Endothelial cell of umbilical vein (primary cell): Measurements from ENCODE around the gene TAS1R2. TPM values are rescaled to one million over a fixed set of nuclear protein-coding genes. Genes with fewer than 3 reads are reported as not detected.

Experiments used
- BruUV-seq: library from RNA; stranded (reverse); fragments of 400-500 nt; replicated peaks from 2 replicates; lab custom pipeline; 2021; lab: Mats Ljungman, UMichigan
- CTCF ChIA-PET: fragments of 300-600, 350-600 bp; sonication (Branson Sonifier 250); formaldehyde crosslinking; loops from one replicate; lab custom pipeline; 2021; ENCODE audit warnings: antibody characterized with exemption, inconsistent platforms; lab: Charles Lee
- POLR2A ChIA-PET: fragments of 300-600, 350-600 bp; sonication (Branson Sonifier 250); formaldehyde crosslinking; loops from one replicate; lab custom pipeline; 2021; ENCODE audit warnings: antibody characterized with exemption, inconsistent platforms; lab: Charles Lee
- DNase-seq: peaks from one replicate; pipeline ENCODE4 v3.0.0-alpha.2; 2011; ENCODE audit warnings: low read depth, low spot score
- FAIRE-seq: peaks from 2 replicates; lab custom pipeline; 2011; peaks lifted over from hg19 to GRCh38; lab: Jason Lieb, UNC
- H2AFZ ChIP-seq: 2 replicates; pipeline ENCODE4 v1.6.0; 2012; ENCODE audit warnings: low read depth, low read length, control low read depth, inconsistent platforms
- H3K27ac ChIP-seq: 2 replicates; pipeline ENCODE4 v1.5.1; 2011; ENCODE audit warnings: low read depth, mild to moderate bottlenecking, control low read depth, low read length, moderate library complexity; ENCODE audit not compliant: insufficient read depth
- H3K27me3 ChIP-seq, 2 experiments: 2 replicates each; pipeline versions ENCODE4 v1.6.0 to v1.6.1; 2011; ENCODE audit warnings: low read length in 2 of 2, mixed read lengths in 1 of 2; ENCODE audit not compliant: control insufficient read depth in 2 of 2, insufficient read depth in 2 of 2
- H3K36me3 ChIP-seq, 2 experiments: 2 replicates in 1 of 2; 3 replicates in 1 of 2; pipeline ENCODE4 v1.5.1; 2011; ENCODE audit warnings: low read length in 2 of 2, mild to moderate bottlenecking in 1 of 2, moderate library complexity in 1 of 2; ENCODE audit not compliant: control insufficient read depth in 2 of 2, insufficient read depth in 2 of 2; ENCODE audit errors: extremely low read depth in 1 of 2
- H3K4me1 ChIP-seq: 3 replicates; pipeline ENCODE4 v1.5.1; 2011; ENCODE audit warnings: mild to moderate bottlenecking, low read length; ENCODE audit not compliant: control insufficient read depth, insufficient read depth; ENCODE audit errors: extremely low read depth
- H3K4me2 ChIP-seq: 2 replicates; pipeline ENCODE4 v1.6.1; 2011; ENCODE audit warnings: low read length, control low read depth, mixed read lengths; ENCODE audit not compliant: insufficient read depth
- H3K4me3 ChIP-seq, 3 experiments: fragments of 200-600 bp in 1 of 3; sonication (generic), shearing (Covaris generic) in 1 of 3; replicated peaks in 1 of 3; 2 replicates each; pipeline ENCODE4 v1.5.1; 2011 to 2016; ENCODE audit warnings: control low read depth in 3 of 3, low read length in 3 of 3, mild to moderate bottlenecking in 2 of 3, inconsistent platforms in 1 of 3, low read depth in 1 of 3, moderate library complexity in 1 of 3; ENCODE audit not compliant: insufficient read depth in 1 of 3
- H3K79me2 ChIP-seq: 2 replicates; pipeline ENCODE4 v1.6.0; 2012; ENCODE audit warnings: low read length, inconsistent platforms; ENCODE audit not compliant: control insufficient read depth, insufficient read depth
- H3K9ac ChIP-seq: replicated peaks from 2 replicates; pipeline ENCODE3; 2011; ENCODE audit warnings: low read length, control low read depth; ENCODE audit not compliant: insufficient read depth; ENCODE audit errors: extremely low read depth
- H3K9me1 ChIP-seq: replicated peaks from 3 replicates; pipeline ENCODE4 v1.6.0; 2011; ENCODE audit warnings: mild to moderate bottlenecking, low read length; ENCODE audit not compliant: control insufficient read depth, insufficient read depth; ENCODE audit errors: extremely low read depth
- H3K9me3 ChIP-seq: replicated peaks from 2 replicates; pipeline ENCODE4 v1.5.1; 2012; ENCODE audit warnings: low read length, inconsistent platforms; ENCODE audit not compliant: control insufficient read depth, insufficient read depth
- H4K20me1 ChIP-seq: replicated peaks from 2 replicates; pipeline ENCODE3; 2011; ENCODE audit warnings: mild to moderate bottlenecking, low read length; ENCODE audit not compliant: control insufficient read depth, insufficient read depth; ENCODE audit errors: extremely low read depth
- EZH2 ChIP-seq: IDR thresholded peaks from 2 replicates; pipeline ENCODE4 v1.6.1; 2012; ENCODE audit warnings: borderline replicate concordance, low read depth, mild to moderate bottlenecking, moderate library complexity, low read length, inconsistent platforms; ENCODE audit not compliant: severe bottlenecking
- FOS ChIP-seq: IDR thresholded peaks from 2 replicates; pipeline ENCODE4 v1.6.1; 2011; ENCODE audit warnings: mild to moderate bottlenecking, low read length, moderate library complexity, borderline replicate concordance; ENCODE audit not compliant: insufficient read depth
- GATA2 ChIP-seq: IDR thresholded peaks from 2 replicates; pipeline ENCODE4 v1.7.0; 2011; ENCODE audit warnings: low read depth, mild to moderate bottlenecking, moderate library complexity, mixed read lengths, low read length; ENCODE audit not compliant: insufficient read length, insufficient read depth
- JUN ChIP-seq: IDR thresholded peaks from 2 replicates; pipeline ENCODE4 v1.6.1; 2011; ENCODE audit warnings: borderline replicate concordance, low read depth; ENCODE audit not compliant: insufficient read length, insufficient read depth
- MAX ChIP-seq: IDR thresholded peaks from 2 replicates; pipeline ENCODE4 v1.6.1; 2011; ENCODE audit not compliant: insufficient read depth, insufficient read length
- MYC ChIP-seq: IDR thresholded peaks from one replicate; pipeline ENCODE4 v1.6.1; 2011; ENCODE audit warnings: mild to moderate bottlenecking, low read depth, low read length
- POLR2A ChIP-seq: IDR thresholded peaks from 2 replicates; pipeline ENCODE4 v1.6.1; 2012; ENCODE audit warnings: low read depth, mild to moderate bottlenecking, control low read depth, low read length
- POLR2AphosphoS5 ChIP-seq: IDR thresholded peaks from 2 replicates; pipeline ENCODE4 v1.6.1; 2012; ENCODE audit warnings: low read depth, mild to moderate bottlenecking, control low read depth, low read length, moderate library complexity; ENCODE audit not compliant: insufficient read depth
- dilution Hi-C: fragments of 300-500 bp; cut with MboI; formaldehyde crosslinking; loops from one replicate; pipeline ENCODE4 v1.15.0; 2019; ENCODE audit warnings: low sequenced_read_pairs; ENCODE audit not compliant: extremely low pct_ligation_motif_present
- intact Hi-C: fragments of 100-400 bp; cut with micrococcal nuclease; formaldehyde crosslinking; loops from one replicate; pipeline ENCODE4 v1.10.0; 2022
- polyA plus RNA-seq, 4 experiments: library from polyadenylated mRNA; depleted of rRNA in 3 of 4; stranded (reverse) in 3 of 4; unstranded in 1 of 4; fragments of >200 nt; gene quantifications; 2 replicates each; pipeline versions ENCODE4 v1.2.1 to v1.2.3, GENCODE V29; 2011 to 2012; ENCODE audit warnings: missing spikeins in 1 of 4
- total RNA-seq: library from RNA; stranded (reverse); gene quantifications from 2 replicates; pipeline ENCODE4 v1.2.3, GENCODE V29; 2021
- TF ChIP-seq, protein P1 (sequence below), 2 donors: IDR thresholded peaks; 1 replicate in 1 of 2; 2 replicates in 1 of 2; pipeline ENCODE4 v1.5.1; 2011; ENCODE audit warnings: low read length in 2 of 2, mild to moderate bottlenecking in 2 of 2, moderate library complexity in 2 of 2, control low read depth in 1 of 2, inconsistent platforms in 1 of 2, low read depth in 1 of 2; ENCODE audit not compliant: insufficient read depth in 1 of 2; ENCODE audit errors: extremely low read depth in 1 of 2

TAS1R2 gene
- total and polyA plus RNA-seq, 2 donors (not counting 3 experiments of a cell fraction or from before 2014, with no cell fraction given), result not detected

DNA sequence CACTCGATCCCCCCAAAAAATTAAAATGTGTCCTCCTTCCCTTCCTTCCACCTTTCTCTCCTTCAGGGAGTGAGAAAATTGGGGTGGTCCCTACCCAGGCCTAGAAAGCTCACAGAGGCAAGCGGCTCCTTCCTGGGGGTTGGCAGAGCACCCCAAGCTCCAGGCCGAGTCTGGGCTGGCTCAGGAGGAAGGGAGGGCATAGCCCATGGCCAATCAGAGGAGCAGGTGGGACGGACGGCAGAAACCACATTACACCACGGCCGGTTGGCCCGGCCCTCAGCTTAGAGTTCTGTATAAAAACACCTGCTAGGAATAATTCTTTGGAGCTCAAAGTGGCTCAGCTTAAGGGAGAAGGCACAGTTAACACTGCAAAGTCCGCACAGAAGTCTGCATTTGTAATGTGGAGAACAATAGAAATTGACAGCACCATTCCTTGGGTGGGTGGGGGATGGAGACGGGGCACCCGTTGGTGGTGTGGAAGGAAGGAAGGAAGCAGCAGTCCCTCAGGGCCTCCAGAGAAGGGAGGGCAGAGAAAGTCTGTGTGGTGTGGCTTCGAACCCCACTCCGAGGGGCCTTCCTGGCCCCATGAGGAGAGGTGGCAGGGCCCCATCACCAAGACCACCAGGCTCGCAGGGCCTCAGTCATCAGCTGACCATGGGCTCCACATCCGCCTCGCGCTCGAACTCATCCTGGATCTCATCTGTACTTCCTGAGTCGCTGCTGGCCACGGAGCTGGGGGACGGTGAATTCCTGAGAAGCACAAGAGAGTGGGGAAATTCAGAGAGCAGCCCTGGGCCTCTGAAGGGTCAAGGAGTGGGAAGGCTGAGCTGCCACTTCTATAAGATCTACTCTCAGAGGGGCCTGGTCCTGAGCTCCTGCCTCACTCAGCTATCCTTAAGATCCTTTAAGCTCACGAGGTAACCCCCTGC lies 48.7 kb upstream of the TAS1R2 start:
- no peaks in the 10 kb centered on the region for H3K9me1 ChIP-seq
- peak overlapping the region; percentile 50 for H3K27ac ChIP-seq
- intact Hi-C loops, result loop anchor here (1.0 to 10.0 kb wide), 8 partner anchors 18 to 334 kb away; partner anchors contain the start of genes IFFO2 and UBR4
- H3K4me1 ChIP-seq, result peaks cover 23% of the 10 kb centered on the region
- peak; percentile 45 for DNase-seq
- H3K9me3 ChIP-seq, result no peaks in the 10 kb centered on the region
- dilution Hi-C loops, result no loop called here
- TF ChIP-seq, protein P1, sequence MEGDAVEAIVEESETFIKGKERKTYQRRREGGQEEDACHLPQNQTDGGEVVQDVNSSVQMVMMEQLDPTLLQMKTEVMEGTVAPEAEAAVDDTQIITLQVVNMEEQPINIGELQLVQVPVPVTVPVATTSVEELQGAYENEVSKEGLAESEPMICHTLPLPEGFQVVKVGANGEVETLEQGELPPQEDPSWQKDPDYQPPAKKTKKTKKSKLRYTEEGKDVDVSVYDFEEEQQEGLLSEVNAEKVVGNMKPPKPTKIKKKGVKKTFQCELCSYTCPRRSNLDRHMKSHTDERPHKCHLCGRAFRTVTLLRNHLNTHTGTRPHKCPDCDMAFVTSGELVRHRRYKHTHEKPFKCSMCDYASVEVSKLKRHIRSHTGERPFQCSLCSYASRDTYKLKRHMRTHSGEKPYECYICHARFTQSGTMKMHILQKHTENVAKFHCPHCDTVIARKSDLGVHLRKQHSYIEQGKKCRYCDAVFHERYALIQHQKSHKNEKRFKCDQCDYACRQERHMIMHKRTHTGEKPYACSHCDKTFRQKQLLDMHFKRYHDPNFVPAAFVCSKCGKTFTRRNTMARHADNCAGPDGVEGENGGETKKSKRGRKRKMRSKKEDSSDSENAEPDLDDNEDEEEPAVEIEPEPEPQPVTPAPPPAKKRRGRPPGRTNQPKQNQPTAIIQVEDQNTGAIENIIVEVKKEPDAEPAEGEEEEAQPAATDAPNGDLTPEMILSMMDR (IDR thresholded peaks at IDR 0.05; ENCODE audit: extremely low read depth in 1 of 2, insufficient read depth in 1 of 2, low read depth in 1 of 2, low read length in 2 of 2), result no peak
- TF ChIP-seq FOS (no peak), POLR2AphosphoS5 (no peak), MYC (no peak), JUN (no peak), EZH2 (no peak), GATA2 (no peak), MAX (no peak), POLR2A (no peak)
- H2AFZ ChIP-seq, result no peak overlapping the region
- ChIA-PET CTCF (interaction anchor here (0.8 to 4.4 kb wide), 39 partner anchors 8 to 311 kb away, joined by 3 to 84 read pairs (median 8); partner anchors contain the start of gene IFFO2), POLR2A (interaction anchor here (0.6 to 1.9 kb wide), 5 partner anchors 46 to 258 kb away, joined by 3 to 7 read pairs (median 7); partner anchors contain the start of gene IFFO2)
- peaks cover 8 to 15% of the 10 kb centered on the region in 2 experiments for H3K36me3 ChIP-seq
- H3K27me3 ChIP-seq, result no peaks in the 10 kb centered on the region
- no peaks in the 10 kb centered on the region for H4K20me1 ChIP-seq
- BruUV-seq, result no TSS peak
- H3K4me3 ChIP-seq, result no peak overlapping the region
- H3K4me2 ChIP-seq, result peak overlapping the region; percentile 8
- H3K79me2 ChIP-seq, result no peaks in the 10 kb centered on the region
- no peak overlapping the region for H3K9ac ChIP-seq
- no peak for FAIRE-seq
